Pancreas (tissue), 10 donors: ENCODE data around the gene SNX9. TPM values are rescaled to one million over a fixed set of nuclear protein-coding genes. Genes with fewer than 3 reads are reported as not detected.
A peak's percentile ranks its signal among the peaks of the same experiment; 100 is the strongest.

ENCODE experiments used
- ATAC-seq, 4 donors: fragments of 200-7000 bp; cut with Tn5 transposase; one replicate each; pipeline versions ENCODE4 v1.8.0 to v1.9.1; 2020; ENCODE audit warnings: mild to moderate bottlenecking in 4 of 4, moderate library complexity in 4 of 4
- DNase-seq, 6 donors: peaks; one replicate each; pipeline ENCODE4 v3.0.0-alpha.2; 2020
- FAIRE-seq: peaks from 2 replicates; lab custom pipeline; 2012; peaks lifted over from hg19 to GRCh38; lab: Jason Lieb, UNC
- H3K27ac ChIP-seq, 4 donors: fragments of 200-600 bp; sonication (generic); 1 replicate in 3 of 4; 2 replicates in 1 of 4; pipeline versions ENCODE4 v1.5.0 to v1.8.0; 2020
- H3K27me3 ChIP-seq, 4 donors: fragments of 200-600 bp; one replicate each; pipeline ENCODE4 v1.8.0; 2021
- H3K36me3 ChIP-seq, 3 donors: fragments of 200-600 bp; sonication (generic) in 1 of 3; one replicate each; pipeline versions ENCODE4 v1.5.0 to v1.8.0; 2020 to 2021
- H3K4me1 ChIP-seq, 3 donors: fragments of 200-600 bp; one replicate each; pipeline ENCODE4 v1.8.0; 2021
- H3K4me3 ChIP-seq, 4 donors: fragments of 200-600 bp; sonication (generic) in 2 of 4; one replicate each; pipeline versions ENCODE4 v1.5.0 to v1.8.0; 2020 to 2021
- H3K9me3 ChIP-seq, 4 donors: fragments of 200-600 bp; one replicate each; pipeline ENCODE4 v1.8.0; 2021
- CTCF ChIP-seq, 4 donors: fragments of 200-600 bp; sonication (generic) in 3 of 4; IDR thresholded peaks; one replicate each; pipeline versions ENCODE4 v1.5.0 to v1.8.0; 2021; ENCODE audit warnings: antibody characterized with exemption in 4 of 4
- WGBS, 2 donors: extraction: QIAGEN DNeasy Blood & Tissue Kit; methylation state at CpG; one replicate each; pipeline ENCODE4 v1.1.7; 2013; 5-methylcytosine and 5-hydroxymethylcytosine counted together
- intact Hi-C, 3 donors: fragments of 100-400 bp; cut with DNase I; formaldehyde crosslinking; loops; one replicate each; pipeline versions ENCODE4 v1.11.1 to v1.14.2; 2022
- polyA plus RNA-seq, 2 donors: library from polyadenylated mRNA; stranded (reverse); fragments of 200-250 nt; gene quantifications; one replicate each; pipeline ENCODE4 v1.2.3, GENCODE V29; 2013
- total RNA-seq, 6 donors: library from RNA; stranded (reverse); fragmentation: NEBNext Ultra II Directional in 4 of 6; extraction: Animal tissue kit (Norgen Biotek cat#: 25700) in 4 of 6; gene quantifications; one replicate each; pipeline versions ENCODE4 v1.2.1 to v1.2.4, GENCODE V29; 2021 to 2023
- donor health status: healthy with polysubstance abuse.
- donor health status: DM: no; HTN: no; CAD: no; lungs with moderate emphysema.
- donor health status: DM: no; HTN: no; CAD: no.
- donor health status: control.
- donor health status: control.
- donor health status: Bipolar disorder and iron deficiency.
- donor health status: DM: yes; HTN: yes; CAD: no.
- donor health status: DM: no; HTN: no; CAD: no.
- donor health status: DM: no; HTN: no; CAD: no.
- donor health status: DM: yes; HTN: yes; CAD: no.

SNX9 gene
- total and polyA plus RNA-seq, 8 donors = 14.2 to 27.4 (median 16.2) TPM

GRCh38 chr6:157834549-157834948, 11.5 kb downstream of the SNX9 start:
- intact Hi-C loops = no loop called here
- 93% methylated on average over 6 of the region's 6 CpGs for WGBS, 2 donors

DNA sequence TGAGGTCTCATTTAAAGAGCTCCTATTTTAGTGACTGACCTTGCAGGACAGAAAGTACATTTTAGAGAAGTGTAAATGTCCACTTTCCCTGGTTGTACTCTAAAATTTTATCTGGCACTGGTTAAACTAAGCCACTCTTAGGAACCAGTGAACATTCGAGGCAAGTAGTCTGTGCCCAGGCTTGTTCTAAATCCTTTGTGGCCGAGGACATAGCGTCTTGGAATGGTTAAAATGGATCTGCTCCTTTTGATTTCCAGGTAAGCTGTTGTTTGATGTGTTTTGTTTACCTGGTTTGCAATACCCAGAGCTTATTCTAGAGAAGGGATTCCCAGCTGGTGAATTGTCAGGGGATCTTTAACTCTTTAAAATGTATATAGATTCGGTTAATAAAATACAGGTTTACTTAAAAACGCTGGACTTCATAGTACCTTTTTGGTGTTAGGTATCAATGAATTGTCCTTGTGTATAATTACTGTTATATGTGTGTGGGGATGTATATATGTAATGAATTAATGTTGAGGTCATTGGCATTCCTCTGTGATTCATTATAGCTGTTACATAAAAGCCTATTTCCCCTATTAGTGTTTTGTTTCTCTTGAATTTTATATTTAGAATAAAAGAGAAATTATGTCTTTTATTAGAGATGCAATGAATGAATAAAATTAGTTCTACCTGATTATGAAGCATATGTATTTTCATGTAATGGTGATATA, 15.8 kb downstream of the SNX9 start:
- Histone ChIP-seq H3K36me3 (no peaks in the 10 kb centered on the region), H3K4me3 (no peak overlapping the region), H3K27ac (no peak overlapping the region), H3K4me1 (peaks cover 0 to 27% (median 26%) of the 10 kb centered on the region in 3 donors), H3K27me3 (no peaks in the 10 kb centered on the region), H3K9me3 (no peaks in the 10 kb centered on the region)
- DNase-seq (no peak), ATAC-seq (no peak), FAIRE-seq (no peak)
- no peak for TF ChIP-seq CTCF (IDR thresholded peaks at IDR 0.05)
- intact Hi-C loops = no loop called here
- WGBS, 2 donors = 70 to 77% methylated on average over 5 of the region's 5 CpGs

More at GRCh38 chr6:157834549-157834948, 11.5 kb downstream of the SNX9 start:
- Histone ChIP-seq H3K4me1 (peaks cover 0 to 10% (median 6%) of the 10 kb centered on the region in 3 donors), H3K27ac (no peak overlapping the region), H3K9me3 (no peaks in the 10 kb centered on the region), H3K36me3 (no peaks in the 10 kb centered on the region), H3K27me3 (no peaks in the 10 kb centered on the region), H3K4me3 (no peak overlapping the region)
- DNase-seq (no peak), FAIRE-seq (no peak), ATAC-seq (no peak)
- no peak for TF ChIP-seq CTCF (IDR thresholded peaks at IDR 0.05)

GRCh38 chr6:157839606-157840005, 16.6 kb downstream of the SNX9 start:
- no peak for ATAC-seq
- 97 to 99% methylated on average over 5 of the region's 5 CpGs for WGBS, 2 donors

GRCh38 chr6:157840261-157840660, 17.2 kb downstream of the SNX9 start:
- H3K36me3 ChIP-seq = no peaks in the 10 kb centered on the region
- ATAC-seq (no peak), FAIRE-seq (no peak), DNase-seq (no peak)
- H3K27me3 ChIP-seq = no peaks in the 10 kb centered on the region
- peaks cover 0 to 27% (median 26%) of the 10 kb centered on the region in 3 donors for H3K4me1 ChIP-seq
- H3K9me3 ChIP-seq = no peaks in the 10 kb centered on the region
- H3K4me3 ChIP-seq = no peak overlapping the region
- 63 to 85% methylated on average over 2 of the region's 2 CpGs for WGBS, 2 donors
- H3K27ac ChIP-seq = no peak overlapping the region
- no peak for TF ChIP-seq CTCF (IDR thresholded peaks at IDR 0.05)
- intact Hi-C loops = no loop called here

More at GRCh38 chr6:157839606-157840005, 16.6 kb downstream of the SNX9 start:
- H3K36me3 ChIP-seq = no peaks in the 10 kb centered on the region
- TF ChIP-seq CTCF (IDR thresholded peaks at IDR 0.05) = no peak
- no peak for FAIRE-seq
- H3K9me3 ChIP-seq = no peaks in the 10 kb centered on the region
- no peak overlapping the region for H3K4me3 ChIP-seq
- no peak overlapping the region for H3K27ac ChIP-seq
- H3K4me1 ChIP-seq = peaks cover 0 to 27% (median 26%) of the 10 kb centered on the region in 3 donors
- intact Hi-C loops = no loop called here
- DNase-seq = no peak
- no peaks in the 10 kb centered on the region for H3K27me3 ChIP-seq

DNA sequence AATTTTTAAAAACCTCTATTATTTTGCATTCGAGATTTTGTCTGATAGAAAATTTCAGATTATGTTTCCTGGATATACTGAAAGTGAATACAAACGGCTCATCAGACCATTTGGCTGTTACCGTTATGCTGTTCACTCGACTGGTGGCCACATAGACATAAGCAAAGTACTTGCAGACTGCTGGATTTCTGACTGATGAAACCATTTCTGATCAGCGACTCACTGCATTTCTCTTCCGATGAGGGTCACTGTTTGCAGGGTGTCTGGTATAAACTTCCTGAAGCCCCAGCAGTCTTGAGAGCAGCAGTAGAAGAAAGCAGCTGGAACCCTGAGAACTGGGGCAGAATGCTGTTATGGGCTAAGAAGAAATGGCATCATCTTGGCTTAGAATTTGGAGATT, 17.7 kb downstream of the SNX9 start:
- FAIRE-seq (no peak), DNase-seq (no peak), ATAC-seq (no peak)
- no peaks in the 10 kb centered on the region for H3K9me3 ChIP-seq
- H3K27ac ChIP-seq = peak overlapping the region in 2 of 4 donors; percentile 33 to 38
- WGBS, 2 donors = 85 to 88% methylated on average over 6 of the region's 6 CpGs
- H3K4me1 ChIP-seq = peaks cover 3 to 32% (median 26%) of the 10 kb centered on the region in 3 donors
- no peak for TF ChIP-seq CTCF (IDR thresholded peaks at IDR 0.05)
- no peak overlapping the region for H3K4me3 ChIP-seq
- no peaks in the 10 kb centered on the region for H3K36me3 ChIP-seq
- intact Hi-C loops = no loop called here
- H3K27me3 ChIP-seq = no peaks in the 10 kb centered on the region
